CD4-positive, alpha-beta T cell treated with Interferon gamma for 1 hour (primary cell): ENCODE measurements around the gene ETS1.

Experiments used
- DNase-seq: peaks from one replicate; pipeline ENCODE4 v3.0.0-alpha.2; 2020

Gene ETS1

DNA sequence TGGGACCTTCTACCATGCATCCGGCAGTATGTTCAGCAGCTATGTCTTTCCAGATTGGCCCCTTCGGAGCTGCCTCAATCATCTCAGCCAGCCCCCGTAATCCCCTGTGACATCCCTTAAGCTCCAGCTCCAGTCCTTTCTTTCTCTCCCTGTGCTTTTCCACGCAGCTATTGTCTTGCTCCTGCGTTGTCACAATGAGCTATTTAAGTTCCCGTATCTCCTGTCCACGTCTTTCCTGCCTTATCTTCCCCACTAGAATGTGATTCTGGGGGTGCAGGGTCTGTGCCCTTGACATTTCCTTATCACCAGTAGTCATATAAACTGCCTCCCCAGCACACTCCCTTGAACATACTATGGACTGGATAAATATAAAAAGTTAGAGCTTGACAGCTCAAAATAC lies 5.1 kb upstream of the ETS1 start:
- DNase-seq = no peak

DNA sequence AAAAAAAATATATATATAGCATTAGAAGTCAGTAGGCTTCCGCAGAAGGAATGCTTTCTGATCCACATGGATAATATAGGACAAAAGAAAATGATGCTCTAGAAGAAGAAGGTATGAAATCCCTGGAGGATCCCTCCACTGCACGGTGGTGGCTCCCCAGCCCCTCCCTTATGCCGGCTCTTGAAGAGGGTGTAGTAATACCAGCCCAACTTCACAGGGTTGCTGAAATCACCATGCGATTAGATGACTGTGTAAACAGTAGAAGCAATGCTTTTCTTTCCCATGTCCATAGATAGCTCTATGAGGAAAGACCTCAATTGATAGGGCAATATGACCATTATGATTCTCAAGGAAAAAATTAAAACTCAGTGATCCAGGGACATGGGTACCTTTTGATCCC lies 3.2 kb upstream of the ETS1 start:
- no peak for DNase-seq

DNA sequence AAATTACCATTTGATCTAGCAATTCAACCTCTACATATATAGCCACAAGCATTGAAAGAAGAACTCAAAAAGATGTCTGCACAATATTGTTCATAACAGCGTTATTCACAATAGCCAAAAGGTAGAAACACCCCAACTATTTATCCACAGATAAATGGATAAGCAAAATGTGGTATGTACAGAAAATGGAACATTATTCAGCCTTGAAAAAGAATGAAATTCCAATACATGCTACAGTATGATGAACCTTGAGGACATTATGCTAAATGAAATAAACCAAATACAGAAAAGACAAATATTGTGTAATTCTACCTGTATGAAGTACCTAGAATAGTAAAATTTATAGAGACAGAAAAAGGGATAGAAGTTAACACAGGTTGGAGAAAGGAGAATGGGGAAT lies 2.6 kb upstream of the ETS1 start:
- DNase-seq = no peak

DNA sequence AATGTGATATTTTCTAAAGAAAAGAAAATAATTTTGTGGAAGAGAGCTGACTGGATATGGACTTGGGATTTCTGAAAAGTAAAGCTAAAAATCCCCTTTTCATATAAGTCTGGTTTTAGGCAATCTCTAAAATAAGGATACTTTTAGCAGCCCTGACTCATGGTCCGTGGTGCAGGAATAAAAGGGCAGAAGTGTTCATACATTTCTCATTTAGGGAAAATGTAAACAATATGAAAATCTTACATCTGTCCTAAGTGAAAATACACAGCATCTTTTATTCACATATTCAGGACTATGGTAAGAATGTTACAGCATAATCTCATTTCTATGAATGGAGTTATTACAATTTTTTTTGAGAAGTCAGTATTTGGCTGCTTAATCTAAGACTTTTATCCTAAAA lies 735 bp upstream of the ETS1 start:
- DNase-seq = no peak

DNA sequence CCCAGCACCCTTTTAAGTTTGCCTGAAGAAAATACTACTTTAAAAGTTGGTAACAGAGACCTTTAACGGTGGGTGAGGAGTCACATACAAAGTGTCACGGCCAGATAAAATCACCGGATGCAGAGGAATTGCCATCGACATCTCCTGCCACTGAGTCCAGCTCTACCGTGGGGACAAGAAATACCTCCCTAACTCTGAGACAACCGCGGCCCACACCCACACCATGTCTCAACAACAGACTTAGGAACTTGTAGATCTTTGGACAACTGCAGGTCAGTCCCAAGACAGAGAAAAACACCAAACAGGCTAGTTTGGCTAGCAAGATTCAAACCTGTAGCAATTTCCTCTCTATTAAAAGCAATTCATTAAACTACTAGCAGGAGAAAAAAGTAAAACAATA lies 669 bp downstream of the ETS1 start:
- DNase-seq = no peak

DNA sequence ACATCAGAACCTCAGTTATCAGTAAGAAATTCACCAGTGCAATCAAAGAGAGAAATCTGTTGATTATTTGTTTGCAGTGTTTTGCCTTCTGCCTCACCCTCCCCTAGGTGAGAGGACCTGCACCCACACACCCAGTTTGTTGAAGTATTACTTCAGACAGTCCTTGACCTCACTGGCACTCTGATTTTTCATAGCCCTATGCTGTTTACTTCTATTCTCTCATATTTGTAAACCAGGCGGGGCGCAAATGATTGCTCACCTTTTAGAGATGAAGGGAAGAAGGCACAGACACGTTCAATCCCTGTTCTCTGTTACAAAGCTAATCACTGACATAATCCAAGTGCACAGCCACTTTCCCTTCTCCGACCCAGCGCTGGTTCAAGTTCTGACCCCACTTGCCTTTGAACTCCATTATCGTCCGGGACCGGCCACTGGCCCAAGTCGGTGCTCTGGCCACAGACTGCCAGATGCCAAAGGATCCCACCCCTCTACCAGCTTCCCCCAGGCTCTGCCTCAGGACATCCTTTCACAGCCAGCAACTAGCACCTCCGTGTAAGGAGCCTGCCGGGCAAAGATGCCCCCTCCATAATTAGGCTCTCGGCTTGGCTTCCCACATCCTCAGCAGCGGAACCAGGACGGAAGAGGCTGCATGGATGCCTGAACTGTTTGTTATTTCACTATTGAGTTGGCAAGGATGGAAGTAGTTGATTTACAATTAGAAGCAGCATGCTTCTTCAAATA lies 1.7 kb downstream of the ETS1 start:
- no peak for DNase-seq

DNA sequence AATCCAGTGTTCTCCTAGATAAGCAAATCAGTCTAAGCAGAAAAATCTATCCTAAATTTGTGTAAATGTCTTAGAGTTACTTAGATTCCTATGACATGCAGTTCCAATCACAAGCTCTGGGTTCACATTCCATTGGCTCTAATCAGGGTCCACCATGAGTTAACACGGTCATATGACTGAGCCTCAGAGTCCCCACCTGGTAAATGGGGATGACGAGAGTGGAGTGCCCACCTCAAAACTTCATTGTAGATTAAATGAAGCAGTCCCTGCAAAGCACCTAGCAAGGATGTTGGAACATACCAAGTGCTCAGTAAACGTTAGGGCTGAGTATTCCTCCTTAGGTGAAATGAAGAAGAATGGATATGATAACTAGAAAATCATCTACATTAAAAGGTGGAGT lies 3.1 kb downstream of the ETS1 start:
- no peak for DNase-seq

DNA sequence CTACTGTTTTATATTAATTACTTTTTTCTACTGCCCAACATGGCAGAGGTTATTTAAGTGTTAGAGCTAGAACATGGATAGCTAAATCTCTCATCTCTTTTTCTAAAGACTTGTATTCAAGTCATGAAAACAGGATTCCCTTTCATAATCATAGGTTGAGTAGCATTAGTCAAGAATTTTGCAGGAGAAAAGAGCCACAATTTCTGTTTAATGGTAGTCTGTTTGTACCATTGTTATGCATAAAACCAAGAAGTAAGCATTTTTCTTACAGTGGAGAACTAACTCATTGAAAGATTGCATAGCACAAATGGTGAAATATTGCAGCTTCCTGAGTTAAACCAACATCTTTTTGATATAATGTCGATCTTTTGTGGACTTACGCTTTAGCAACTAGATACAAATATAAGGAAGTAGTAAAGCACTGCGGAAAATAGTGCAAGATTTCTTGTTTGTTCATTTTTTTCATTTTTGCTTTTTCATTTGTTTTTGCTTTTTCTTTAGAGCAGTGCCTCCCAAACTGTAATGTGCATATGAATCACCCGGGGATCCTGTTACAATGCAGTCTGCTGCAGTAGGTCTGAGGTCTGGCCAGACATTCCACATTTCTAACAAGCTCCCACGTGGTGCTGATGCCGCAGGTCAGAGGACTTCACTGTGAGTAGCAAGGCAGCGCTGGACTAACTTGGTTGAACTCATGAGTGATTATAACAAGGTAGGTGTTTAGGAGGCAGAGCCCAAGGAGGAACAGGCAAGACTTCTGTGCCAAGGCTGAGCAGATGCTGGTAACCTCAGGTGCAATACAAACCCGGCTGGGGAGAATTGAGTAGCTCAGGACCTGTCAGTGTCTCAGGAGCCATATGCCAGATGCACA lies 4.6 kb downstream of the ETS1 start:
- DNase-seq = no peak

DNA sequence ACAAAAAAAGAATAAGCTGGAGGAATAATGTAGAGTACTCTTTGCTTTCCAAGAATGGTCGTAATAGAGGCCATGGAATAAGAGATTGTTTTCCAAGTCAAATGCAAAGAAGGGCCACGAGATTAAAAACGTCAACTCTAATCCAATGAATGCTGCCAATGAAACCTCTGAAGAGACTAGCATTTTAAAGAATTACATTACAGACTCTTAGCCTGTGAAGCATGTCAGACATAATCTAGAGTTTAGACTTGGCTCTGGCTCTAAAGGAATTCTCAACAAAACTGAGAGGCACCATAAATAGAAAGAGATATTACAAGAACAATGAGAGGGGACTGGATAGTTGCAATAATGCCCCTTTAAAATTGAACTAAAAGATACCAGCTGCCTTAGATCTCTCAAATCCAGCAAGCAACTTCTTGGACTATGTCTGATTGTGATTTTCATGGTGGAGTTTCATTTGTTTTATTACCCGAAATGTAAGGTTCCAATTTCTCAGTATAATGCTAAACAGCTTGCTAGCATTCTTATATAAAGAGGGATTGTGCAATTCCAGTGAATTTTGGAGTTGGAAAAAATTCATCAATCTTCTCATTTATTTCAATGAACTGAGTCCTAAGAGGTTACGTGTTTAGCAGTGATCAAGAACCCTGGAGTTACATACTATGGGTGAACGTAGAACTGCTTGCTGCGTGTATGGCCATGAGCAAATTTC lies 5.6 kb downstream of the ETS1 start:
- DNase-seq = no peak

DNA sequence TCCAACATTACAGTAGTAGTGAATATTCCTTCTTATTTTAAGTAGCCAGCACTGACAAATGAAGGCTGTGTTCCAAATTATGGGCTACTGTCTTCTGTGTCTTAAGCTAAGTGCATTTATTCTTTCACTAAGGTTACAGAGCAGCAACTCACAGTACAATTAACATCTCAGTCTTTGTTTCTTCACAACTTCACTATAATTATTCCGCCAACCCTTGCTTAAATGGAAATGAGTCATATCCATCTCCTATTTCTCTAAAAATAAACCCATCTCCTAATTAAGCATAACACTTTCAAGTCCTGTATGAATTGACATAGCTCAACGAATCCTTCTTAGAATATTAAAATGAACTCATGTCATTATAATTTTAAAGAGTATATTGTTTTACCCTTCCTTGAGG lies 6.7 kb downstream of the ETS1 start:
- no peak for DNase-seq

DNA sequence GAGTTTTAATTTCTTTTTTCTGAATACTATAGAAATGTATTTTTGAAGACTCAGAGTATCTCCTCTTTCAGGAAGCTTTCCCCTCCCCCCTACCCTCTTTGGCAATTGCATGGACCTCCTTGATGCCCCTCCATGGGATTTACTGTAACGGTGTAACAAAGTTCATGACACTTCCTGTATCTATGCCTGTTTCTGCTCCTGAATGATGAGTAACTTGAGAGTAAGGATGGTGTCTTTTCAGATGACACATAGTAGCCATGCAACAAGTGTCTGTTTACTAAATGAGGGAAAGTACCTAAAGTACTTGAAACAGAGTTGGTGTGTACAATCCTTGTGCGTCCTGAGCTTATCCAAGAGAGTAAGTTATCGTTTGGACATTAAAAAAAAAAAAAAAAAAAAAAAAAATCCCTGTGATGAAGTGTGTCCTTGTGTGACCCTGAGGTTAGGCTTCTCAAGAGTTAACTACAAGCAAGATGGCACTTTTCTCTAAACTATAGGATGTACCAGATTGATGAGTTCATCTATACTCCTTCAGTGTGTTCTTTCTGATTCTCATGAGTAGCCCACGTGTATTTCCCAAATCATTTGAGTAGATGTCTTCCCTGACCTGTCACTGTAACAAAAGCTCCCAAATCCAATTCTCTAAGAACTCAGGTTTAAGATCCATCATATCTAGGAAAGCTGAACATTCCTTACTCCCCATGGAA lies 7.4 kb downstream of the ETS1 start:
- no peak for DNase-seq

DNA sequence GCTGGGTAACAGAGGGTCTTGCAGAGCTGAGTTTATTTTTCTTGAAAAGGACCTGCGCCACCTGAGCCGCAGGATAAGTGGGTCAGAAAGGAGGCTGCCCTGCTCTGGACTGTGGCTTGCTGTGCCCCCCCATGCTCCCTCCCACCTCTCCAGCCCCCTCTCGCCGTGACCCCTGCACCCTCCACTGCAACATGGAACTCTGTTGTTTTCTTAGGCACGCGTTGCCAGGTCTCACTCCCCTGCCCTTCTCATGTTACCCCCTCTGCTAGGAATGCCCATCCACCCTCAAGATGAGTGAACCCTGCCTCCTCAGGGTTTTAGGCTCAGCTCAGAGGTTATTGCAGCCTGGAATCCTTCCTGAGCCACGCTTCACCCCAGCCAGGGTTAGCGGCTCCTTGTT lies 10.8 kb downstream of the ETS1 start:
- no peak for DNase-seq

DNA sequence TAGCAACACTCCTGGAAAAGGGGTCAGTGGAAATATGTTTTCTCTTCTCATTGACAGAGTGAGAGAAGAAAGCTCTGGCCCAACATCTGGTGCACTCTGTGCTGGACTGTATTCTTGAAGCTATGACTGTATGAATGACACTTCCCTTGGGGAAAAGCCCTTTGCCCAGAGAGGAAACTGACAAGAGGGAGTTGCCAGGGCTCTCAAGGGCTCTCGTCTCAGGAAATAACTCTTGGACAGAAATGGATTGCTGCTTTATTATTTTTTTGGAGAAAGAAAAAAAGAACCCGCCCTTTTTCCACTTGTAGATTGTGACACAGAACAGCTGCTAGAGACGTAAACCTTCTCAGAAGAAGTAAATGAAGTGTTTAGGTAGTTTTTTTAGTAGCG lies 11.4 kb downstream of the ETS1 start:
- DNase-seq = no peak

DNA sequence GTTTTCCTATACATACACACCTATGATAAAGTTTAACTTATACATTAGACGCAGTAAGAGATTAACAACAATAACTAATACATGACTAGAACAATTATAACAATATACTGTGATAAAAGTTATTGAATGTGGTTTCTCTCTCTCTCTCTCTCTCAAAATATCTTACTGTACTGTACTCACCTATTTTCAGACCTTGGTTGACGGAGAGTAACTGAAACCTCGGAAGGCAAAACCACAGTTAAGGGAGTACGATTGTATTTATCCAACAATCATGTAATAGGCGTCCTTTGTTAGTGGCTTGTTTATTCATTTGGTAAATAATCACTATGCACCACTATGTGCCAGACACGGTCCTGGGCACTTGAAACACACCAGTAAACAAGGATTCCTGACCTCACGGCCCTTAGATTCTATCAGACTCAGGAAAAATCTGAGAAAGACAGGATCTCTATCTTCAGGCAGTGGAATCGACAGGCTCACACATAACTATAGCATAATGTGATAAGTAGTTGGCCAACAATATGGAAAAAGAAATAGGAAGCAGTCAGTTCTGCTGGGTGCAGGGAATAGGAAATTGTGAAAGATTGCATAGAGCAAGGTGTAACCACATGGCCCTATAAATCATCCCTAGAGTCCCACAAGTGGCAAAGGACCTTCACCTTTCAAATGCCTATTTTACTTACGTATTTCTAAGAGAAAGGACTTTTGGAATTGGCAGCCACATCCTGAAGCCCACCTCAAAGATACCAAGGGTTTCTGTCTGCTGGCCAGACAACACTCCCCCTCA lies 12.0 kb downstream of the ETS1 start:
- no peak for DNase-seq

DNA sequence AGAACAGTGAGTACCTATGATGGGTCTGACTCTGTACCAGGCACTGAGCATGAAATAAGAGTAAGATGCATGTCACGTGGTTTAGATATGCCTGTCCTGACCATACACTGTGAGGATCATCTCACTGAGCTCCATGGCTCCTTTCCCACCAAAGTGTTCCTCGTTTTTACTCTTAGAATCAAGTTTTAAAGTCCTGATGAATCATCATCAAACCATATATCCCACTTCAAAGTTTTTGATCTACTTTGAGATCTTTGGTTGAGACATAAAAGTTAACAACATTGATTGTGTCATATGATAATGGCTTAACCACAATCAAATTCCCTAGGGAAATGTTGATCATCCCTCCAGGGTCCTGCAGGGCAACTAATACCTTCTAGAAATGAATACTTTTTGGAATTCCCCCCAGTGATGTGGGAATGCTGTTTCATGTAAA lies 12.8 kb downstream of the ETS1 start:
- no peak for DNase-seq

DNA sequence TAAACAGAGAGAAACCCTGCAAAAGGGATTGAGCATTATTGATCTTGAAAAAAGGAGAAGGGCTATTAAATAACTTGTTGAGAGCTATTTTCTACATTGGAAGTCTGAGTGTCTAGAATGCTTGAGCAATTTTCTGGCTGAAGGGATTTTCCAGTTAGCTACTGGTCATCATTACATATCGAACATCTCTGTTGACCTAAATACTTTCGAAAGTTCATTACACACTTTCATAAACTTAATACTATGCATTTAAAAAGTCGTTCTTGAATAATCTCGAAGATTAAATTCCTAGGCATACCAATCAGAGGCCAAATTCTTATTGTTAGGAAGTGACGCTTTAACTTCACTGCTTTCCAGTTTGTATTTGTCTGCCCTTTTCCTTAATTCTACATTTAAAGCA lies 13.7 kb downstream of the ETS1 start:
- no peak for DNase-seq

DNA sequence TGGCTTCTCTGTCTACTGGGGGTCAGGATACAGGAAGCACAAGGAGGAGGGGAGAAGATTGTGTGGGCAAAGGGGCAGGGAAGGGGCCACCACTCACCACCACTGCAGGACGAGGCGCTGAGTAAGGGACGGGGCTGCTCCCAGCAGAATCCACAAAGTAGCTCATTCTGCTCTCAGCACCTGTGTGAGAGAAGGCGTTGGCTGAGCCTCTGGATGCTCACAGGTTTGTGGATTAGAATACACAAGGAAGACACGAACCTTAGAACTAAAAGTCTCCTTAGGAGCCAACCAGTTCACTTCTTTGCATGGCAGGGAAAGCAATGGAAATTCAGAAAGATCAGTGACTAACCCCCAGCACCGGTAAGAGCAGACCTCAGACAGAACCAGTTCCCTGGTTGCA lies 14.4 kb downstream of the ETS1 start:
- DNase-seq = no peak

DNA sequence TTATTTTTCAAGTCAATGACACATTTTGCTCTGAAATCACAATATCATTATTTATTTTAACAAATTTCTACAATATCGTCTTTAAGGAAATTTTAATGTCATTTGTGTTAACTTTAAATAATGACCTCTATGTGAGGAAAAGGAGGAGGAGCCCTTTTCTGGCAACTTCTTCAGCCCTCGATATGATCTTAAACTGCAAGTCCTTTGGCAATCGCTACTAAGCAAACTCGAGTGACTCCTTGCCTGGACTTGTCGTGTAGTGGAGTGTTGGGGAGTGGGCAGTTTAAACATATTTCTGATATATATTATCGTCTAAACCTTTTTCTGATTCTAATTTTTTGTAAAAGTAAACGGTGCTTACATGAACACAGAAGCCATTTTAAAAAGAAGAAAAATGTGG lies 16.7 kb downstream of the ETS1 start:
- DNase-seq = no peak

DNA sequence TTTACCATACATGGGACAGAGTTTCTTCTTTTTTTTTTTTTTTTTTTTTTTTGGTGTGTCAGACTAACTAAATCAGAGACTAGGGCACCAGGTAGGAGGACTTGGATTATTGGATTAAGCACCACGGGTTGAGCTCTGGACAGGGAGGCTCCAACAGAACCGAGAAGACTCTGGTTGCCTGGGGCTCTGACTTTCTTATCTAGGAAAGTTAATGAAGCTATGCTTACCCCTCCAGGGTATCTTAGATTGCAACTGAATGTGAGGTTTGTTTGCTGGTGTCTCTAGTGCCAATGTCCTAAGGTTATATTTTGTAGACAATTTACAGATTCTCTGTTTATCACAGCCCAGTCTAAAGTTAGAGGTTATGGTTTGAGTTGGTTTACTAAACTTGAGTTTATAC lies 18.1 kb downstream of the ETS1 start:
- DNase-seq = no peak

DNA sequence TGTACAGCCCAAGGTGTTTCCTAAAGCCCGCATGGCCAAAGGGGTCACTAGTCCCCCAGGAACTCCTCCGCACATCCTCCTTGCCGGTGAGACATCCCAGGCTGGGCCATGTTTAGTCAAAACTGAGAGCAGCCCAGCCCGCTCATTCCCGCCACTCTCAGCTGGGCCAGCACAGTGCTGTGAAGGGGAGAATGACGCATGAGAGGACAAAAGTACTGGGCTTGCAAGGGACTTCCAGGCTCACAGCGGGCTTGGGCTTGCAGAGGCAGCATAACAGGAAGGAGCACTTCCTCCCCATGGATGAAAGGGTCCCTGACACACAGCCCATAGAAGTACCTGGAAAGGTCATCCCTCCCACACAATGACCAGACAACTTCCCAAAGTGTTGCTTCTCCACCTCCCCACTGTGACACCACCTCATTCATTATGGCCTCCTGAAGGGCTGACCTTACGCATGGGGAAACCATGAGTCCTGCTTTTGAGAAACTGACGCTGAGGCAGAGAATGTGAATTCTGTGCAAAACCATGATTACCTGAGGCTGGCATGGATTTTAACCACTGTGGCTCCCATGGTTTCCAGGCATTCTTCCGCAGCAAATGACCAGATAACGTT lies 19.1 kb downstream of the ETS1 start:
- DNase-seq = no peak

DNA sequence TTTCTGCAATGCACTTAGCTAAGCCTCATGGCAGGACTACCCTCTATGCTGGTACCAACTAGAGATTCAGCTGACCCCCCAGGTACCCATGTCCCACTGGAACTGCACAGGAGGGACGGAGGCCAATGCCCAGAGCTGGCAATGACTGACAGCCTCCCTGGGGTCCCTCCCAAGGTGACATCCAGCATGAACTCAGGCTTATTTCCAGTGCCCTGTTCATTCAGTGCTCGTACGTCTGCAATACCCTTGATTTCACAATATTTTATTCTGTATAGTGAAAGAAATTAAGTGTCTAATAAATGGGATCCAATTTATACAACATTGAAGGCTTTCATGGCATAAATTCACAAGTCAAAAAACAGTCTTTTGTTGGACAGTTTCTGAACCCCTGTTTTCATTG lies 20.2 kb downstream of the ETS1 start:
- no peak for DNase-seq

DNA sequence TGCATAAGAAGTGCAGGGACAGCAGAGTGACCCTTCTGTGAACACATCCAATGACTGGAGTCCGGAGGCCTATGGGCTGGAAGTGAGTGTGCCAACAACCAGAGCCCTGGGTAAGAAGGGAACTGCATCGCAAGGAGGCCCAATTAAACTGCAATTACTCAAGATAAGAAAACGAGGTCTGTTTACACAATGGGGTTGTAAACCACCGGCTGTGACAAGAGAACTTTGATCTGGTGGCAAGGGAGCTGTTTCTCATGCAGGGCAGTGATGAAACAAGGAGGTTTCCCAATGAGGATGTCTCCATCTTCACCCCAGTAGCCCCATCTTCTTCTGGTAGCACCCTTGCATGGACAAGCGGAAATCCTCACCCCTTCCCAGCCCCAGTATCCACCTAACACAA lies 21.5 kb downstream of the ETS1 start:
- DNase-seq = no peak
